Right lung (tissue), 5 donors: ENCODE results near the gene CCNI. TPM values are rescaled to one million over a fixed set of nuclear protein-coding genes. Genes with fewer than 3 reads are reported as not detected.
A peak's percentile ranks its signal among the peaks of the same experiment; 100 is the strongest.
"Not testable (repeated sequence)": the region's sequence is repeated elsewhere in the genome, so short reads cannot be mapped to it uniquely, and the experiment has no call there.

Source experiments
- DNase-seq, 2 donors: peaks; one replicate each; pipeline ENCODE4 v3.0.0-alpha.2; 2013
- polyA plus RNA-seq, 5 donors: library from polyadenylated mRNA; unstranded; fragments of 120-200 nt; gene quantifications; one replicate each; pipeline versions ENCODE4 v1.2.1 to v1.2.3, GENCODE V29; 2013; ENCODE audit warnings: inconsistent platforms in 1 of 5, low replicate concordance in 1 of 5; ENCODE audit not compliant: insufficient read length in 5 of 5, insufficient read depth in 1 of 5

The CCNI gene
- polyA plus RNA-seq, 5 donors, result 263 to 389 (median 296) TPM

DNA sequence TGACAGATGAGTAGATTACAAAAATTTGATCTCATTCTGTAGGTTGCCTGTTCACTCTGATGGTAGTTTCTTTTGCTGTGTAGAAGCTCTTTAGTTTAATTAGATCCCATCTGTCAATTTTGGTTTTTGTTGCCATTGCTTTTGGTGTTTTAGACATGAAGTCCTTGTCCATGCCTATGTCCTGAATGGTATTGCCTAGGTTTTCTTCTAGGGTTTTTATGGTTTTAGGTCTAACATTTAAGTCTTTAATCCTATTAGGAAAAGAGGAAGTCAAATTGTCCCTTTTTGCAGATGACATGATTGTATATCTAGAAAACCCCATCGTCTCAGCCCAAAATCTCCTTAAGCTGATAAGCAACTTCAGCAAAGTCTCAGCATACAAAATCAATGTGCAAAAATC is 11.2 kb upstream of the CCNI start:
- not testable (repeated sequence) for DNase-seq

DNA sequence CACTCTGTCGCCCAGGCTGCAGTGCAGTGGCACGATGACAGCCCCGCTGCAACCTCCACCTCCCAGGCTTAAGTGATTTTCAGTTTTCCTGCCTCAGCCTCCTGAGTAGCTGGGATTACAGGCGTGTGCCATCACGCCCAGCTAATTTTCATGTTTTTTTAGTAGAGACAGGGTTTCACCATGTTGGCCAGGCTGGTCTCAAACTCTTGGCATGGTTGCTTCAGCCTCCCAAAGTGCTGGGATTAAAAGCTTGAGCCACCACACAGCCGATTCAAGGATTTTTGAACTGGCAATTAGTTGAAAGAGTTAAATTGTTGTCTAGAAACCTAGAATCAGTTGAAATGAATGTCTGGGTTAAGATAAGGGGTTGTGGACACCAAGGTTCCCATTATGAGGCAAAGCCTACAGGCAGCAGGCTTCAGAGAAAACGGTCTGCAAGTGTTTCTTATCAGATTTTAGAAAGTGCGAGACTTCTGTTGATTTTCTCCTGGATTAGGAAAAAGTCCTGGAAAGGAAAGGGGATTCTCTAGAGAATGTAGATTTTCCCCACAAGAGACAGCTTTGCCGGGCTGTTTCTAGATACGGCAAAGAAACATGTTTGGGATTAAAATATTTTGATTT is 8.3 kb upstream of the CCNI start:
- DNase-seq, result no peak

DNA sequence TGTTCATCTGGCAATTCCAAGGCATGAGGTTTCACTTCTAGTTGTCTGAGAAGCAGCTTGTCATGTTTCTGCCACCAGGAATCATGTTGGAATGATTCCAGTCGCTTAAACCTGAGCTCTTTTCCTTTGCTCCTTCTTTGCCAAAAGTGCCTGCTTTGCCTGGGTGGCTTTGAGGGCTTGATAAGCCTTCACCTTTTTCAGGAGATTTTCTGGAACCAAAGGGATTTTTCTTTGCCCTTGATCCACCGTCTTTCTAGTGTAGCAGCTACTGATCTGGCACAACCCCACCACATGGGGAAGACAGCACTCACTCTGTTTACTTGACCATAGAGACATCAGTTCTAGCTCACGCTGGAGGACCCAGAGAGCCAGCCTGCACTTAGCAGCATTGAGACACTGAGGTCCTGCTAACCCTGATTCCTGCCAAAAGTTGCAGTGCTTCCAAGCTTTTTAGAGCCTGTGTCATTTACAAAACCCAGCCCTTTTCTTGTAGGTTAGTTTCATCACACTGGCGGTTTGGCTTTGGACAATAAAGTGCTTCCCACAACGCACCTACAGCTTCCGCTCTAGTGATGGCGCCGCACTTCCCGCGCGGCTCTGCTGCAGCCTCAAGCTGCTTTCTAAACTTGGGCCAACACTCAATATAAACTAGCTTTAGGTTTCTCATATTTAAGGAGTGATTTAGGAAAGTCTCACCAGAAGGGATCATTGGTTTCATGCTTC is 7.3 kb upstream of the CCNI start:
- no peak for DNase-seq

DNA sequence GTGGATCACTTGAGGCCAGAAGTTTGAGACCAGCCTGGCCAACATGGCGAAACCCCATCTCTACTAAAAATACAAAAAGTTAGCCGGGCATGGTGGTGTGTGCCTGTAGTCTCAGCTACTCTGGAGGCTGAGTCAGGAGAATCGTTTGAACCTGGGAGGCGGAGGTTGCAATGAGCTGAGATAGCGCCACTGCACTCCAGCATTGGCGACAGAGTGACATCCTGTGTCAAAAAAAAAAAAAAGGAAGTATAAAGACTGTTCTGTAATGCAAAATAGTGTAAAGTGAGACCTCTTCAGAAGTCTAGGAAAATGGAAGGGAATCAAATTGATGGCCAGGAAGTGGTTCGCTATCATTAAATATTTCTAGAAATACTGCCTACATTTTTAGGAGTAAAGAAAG is 5.0 kb upstream of the CCNI start:
- not testable (repeated sequence) for DNase-seq

DNA sequence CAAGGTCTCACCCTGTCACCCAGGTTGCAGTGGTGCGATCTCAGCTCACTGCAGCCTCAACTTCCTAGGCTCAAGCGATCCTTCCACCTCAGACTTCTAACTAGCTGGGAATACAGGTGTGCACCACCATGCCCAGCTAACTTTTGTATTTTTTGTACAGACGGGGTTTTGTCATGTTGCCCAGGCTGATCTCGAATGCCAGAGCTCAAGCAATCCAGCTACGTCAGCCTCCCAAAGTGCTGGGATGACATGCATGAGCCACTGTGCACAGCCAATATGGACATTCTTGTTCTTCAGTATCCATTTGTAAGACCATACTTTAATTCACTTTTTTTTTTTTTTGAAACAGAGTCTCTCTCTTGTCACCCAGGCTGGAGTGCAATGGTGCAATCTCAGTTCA is 3.5 kb upstream of the CCNI start:
- DNase-seq, result no peak

DNA sequence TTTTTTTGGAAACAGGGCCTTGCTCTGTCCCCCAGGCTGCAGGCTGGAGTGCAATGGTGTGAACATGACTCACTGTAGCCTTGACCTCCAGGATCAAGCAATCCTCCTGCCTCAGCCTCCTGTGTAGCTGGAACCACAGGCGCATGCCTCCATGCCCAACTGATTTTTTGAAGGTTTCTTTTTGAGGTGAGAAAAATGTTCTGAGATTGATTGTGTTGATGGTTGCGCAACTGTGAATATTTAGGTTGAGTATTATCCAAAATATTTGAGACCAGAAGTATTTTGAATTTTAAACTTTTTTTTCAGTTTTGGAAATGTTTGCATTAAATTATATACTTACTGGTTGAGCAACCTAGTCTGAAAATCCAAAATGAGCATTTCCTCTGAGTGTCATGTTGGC is 2.6 kb upstream of the CCNI start:
- DNase-seq, result no peak

DNA sequence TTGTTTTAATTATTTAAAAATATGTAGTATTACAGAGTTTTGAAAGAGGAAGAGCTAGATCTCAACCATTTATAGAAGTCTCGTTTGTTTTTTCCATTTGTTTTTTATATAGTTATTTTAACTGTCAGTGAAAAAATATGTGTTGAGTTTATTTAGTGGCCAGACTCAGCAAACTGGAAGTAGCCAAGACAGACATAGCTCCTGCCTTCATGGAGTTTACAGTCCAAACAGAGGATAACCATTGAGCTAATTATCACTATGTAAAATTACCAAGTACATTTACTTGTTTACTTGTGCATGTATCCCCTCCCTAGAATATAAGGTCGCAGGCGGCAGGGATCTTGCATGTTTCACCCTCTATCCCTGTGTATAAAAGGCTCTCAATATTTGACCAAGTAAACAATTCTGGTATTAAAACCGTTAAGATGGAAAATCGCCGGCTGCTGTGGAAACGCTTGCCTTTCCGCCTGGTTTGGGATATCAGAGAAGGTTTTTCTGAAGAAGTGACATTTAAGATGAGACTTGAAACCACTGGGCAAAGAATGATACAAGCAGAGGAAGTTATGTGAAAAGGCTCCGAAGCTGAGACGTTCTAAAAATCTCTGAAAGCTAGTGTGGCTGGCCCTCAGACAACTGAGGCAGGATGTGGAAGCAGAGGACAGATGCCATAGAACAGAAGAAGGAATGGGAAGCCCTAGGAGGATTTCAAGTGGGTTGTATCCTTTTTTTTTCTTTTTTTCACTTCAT is 1.3 kb upstream of the CCNI start:
- no peak for DNase-seq

DNA sequence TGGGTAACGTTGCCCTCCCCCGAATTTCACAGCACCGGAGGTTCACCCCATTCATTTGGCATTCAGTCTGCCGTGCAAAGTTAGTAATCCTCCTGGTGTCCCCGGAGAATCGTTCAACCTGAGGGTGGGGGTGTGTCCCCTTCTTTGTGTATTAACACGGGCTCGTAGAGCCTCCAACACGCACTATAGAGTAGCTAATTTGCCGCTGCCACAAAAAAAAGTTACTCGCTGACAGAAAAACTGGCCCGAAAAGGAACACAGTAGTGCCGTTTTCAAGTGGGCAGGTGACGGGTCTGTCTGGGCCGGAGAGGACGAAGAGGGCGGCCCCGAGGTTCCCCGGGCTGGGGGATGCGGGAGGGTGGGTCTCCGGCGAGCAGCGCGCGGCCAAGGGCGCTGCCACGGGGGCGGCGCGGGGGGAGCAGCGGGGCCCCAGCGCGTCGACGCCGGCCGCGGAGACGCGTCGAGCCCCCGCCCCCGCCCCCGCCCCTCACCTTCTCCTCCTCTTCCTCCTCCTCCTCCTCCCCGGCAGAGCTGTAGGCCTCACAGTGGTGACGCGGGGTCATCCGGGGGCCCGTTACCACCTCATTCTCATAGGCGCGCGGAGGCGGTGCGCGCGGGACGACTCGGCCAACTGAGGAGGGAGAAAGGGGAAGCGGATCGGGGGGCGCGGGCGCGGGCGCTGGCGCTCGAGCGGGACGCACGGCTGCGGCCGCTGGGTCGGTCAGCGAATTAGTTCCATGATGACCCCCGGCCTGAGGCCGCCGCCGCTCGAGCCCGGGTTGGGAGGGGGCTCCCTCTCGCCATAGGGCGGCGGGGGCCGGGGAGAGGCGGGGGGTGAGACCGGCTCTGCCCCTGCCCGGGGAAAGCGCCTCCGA is 571 bp downstream of the CCNI start:
- DNase-seq, result peak; percentile 72 to 77

DNA sequence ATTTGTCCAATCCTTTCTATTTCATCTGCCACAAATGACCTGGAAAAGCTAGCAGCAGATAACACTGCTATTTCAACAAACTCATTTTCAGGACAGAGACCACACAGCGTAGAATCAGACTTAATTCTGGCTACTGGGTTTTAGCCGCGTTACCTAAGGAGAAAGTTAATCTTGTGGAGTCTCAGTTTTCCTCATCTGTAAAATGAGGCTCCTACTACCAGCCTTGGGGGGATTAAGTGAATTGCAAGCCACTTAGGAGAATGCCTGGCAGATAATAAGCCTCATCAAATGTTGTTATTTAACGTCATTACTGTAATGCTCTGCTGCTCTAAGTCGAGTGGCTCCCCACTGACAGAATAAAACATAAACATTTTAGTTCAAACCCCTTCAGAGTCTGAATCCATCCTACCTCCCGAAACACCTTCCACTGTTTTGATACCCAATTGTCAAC is 1.4 kb downstream of the CCNI start:
- no peak for DNase-seq

DNA sequence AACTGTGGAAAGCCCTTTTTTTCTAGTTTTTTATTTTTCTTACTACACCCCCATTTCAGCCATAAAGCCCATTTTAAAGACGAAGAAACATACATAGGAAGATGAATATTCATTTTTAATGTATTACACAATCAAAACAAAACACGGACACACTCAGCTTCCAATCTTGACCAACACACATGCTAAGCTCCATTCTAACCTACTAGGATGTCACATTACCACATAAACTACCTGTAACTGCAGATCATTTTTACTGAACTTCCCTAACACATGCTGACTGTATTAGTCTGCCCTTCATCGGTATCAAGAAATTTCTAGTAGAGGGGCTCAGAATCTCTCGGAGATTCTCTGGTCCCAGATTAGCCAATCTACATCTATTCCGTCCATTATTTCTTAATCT is 1.8 kb downstream of the CCNI start:
- peak in 1 of 2 donors; percentile 31 for DNase-seq

DNA sequence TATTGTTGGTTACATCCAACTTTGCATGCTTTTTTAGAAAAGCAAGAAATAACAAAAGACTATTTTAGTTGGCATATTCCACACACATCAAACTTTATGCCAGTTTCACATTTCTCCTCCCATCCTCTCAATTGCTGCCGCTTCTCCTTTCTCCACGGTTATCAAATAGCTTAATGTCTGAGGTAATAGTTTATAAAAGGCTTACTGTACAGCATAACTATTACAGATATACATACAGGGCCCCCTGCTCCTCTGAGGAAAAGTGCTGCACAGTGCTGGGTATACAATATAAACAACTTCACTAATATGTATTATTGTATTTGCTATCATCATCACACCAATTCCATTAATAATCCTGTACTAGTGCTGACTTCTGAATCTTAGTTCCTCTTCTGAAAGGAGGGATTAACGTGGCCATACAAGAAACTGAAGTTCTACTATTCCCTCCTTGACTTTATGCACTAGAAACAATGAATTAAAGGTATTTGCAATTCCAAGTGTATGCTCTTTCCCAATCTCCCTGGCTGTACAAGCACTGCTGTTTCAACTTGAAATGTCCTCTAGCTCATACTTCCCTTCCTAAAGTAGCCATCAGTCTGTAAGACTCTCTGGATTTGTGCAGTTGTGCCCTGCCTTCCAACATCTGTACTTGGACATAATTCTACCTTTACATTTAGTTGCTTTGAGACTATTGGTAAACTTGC is 2.5 kb downstream of the CCNI start:
- peak in 1 of 2 donors; percentile 66 for DNase-seq

DNA sequence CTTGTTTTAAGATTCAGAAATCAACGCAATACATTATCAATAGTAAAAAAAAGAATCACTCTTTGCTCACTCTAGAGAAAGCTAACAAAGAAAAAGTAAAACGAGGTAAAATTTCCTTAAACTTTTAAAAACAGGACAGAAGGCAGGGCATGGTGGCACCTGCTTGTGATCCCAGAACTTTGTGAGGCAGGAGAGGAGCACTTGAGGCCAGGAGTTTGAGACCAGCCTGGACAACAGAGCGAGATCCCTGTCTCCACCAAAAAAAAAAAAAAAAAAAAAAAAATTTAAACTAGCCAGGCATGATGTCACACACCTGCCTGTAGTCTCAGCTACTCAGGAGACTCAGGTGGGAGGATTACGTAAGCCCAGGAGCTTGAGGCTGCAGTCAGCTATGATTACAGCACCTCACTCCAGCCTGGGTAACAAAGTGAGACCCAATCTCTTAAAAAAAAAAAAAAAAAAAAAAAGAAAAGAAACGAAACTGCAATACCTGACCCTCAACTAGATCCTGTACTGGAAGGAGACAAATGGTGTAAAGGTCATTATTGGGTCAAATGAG is 3.5 kb downstream of the CCNI start:
- no peak for DNase-seq

DNA sequence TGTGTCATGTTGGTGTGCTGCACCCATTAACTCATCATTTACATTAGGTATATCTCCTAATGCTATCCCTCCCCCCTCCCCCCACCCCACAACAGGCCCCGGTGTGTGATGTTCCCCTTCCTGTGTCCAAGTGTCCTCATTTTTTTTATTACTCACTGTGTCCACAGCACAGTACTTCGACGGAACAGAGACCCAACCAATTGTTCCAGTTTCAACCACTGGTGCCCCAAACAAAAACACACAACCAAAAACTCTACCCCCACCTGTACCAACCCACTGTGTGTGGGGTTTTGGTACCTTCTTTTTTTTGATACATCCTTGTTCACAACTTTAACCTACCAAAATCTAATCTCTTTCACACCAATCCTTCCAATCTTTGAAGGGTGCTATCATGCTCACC is 6.3 kb downstream of the CCNI start:
- not testable (repeated sequence) for DNase-seq

DNA sequence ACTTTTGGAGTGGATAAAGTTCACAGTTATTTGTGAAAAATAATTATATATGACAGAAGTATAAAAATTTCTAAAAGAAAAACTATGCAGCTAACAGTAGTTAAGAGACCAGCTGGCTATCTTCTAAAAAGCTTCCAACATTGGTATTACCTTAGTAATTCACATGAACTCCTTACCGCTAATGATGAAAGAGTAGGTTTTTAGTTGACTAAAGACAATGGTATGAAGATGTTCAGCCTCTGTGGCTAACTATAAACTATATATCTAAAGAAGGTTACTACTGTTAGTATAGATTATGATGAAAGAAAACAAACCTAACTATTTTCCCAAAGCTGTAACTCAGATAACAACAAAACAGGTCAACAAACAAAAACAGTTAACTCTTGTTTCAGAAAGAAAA is 10.4 kb downstream of the CCNI start:
- no peak for DNase-seq

DNA sequence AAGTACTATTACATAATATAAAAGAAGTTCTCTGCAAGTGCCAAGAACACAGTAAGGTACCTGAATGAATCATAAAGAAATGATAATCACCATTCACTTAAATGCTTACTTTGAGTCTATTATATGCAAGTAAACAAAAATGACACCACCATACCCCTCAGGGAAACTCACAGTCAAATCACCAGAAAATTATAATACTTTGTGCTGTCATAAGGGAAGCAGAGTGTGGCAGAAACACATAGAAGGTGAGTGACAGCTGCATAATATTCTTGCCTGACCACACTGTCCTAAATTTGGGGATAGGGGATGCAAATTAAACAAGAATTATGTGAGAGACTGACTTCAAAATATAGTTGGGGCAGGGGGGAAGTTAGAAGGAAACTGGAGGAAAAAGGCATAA is 12.9 kb downstream of the CCNI start:
- DNase-seq, result no peak

DNA sequence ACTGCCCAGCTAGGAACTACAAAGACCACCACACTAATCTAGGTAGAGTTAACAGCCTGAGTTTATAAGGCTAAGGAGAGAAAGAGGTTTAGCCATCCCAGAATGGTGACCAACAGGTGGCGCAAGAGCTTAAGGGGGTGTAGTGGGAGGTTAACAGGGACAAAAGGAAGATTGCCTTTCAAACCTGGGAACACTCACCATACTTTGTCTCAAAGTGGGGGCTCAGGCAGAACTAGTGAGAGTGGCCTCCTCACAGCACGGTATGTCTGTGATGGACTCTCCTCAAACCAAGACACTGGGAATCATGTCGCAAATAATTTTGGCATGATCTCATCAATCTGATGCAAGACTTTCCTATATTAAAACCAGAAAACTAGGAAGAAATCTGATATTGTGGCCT is 23.4 kb downstream of the CCNI start:
- DNase-seq, result no peak

DNA sequence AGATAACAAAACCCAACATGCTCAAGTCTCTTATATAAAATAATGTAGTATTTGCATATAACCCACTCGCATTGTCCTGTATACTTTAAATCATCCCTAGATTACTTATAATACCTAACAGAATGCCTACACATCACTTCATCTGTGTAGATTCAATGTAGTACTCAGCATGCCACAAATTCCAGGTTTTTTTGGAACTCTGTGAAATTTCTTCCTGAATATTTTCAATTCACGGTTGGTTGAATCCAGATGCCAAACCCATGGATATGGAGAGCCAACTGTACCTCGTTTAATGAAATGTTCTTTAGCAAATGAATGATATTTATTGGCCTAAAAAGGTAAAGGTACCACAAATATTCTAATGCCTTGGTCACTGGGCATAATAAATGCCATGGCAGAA is 24.8 kb downstream of the CCNI start:
- DNase-seq, result no peak

DNA sequence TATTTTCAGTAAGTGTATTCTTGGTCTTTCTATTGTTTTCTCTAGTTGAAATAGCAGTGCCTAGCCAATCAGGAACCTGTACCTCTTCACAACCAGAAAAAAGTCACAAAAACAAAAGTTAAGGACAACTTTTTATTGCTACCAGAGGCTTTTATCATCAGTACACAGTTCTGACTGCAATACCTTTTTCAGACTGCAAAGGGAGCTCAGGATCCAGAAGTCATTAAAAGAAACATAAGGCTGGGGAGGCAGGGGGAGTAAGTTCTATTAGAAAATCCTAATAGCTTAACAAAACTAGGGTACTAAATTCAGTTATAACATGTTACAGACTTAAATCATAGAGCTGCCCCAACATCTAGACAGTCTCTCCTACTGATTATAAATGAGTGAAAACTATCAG is 28.8 kb downstream of the CCNI start:
- no peak for DNase-seq

DNA sequence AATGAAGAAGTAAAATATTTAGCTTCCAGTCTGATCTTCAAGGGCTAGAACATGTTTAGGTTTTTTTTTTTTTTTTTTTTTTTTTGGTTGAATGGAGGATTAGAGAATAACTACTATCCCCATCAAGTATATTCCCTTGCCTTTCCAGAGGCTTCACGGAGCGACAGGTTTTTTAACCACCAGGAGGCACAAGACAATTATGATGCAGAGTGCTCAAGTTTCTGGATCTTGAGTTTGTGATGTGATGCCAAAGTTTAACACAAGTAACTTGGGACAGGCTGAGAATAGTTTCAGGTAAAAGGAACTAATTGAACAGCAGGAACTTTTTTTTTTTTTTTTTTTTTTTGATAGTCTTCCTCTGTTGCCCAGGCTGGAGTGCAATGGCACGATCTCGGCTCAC is 30.3 kb downstream of the CCNI start:
- DNase-seq, result no peak

DNA sequence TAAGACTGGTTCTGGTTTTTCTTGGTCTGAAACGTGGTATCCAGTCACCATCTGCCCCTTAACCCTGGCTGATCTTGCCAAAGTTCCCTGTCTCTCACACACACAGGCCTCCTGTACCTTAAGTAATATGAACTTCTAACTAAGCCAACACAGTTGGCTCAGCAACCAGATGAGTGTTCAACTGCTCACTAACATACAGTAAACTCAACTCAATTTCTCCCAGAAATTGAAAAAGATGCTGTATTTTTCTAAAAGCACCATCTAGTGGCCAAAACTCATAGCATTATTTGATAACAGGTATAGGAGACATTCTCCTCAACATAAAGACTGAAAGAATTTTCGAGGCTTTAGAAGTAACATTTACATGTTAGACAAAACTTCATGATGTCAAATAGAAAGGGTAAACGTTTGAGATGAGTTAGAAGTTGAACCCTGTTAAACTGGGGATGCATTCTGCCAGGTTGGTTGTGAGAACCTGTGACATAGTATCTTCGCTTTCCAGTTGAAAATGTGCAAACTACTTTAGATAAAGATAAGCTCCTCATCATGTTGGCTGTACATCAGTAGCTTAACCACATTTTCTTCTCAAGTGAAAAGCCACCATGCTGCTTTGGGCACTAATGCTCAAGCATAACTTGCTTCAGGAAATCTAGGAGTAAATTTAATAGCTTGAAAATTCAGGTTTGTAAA is 31.2 kb downstream of the CCNI start:
- peak; percentile 31 to 34 for DNase-seq
